Neuron (in vitro differentiated cells): ENCODE data around the gene GTPBP3.
"Not testable (repeated sequence)": the region's sequence is repeated elsewhere in the genome, so short reads cannot be mapped to it uniquely, and the experiment has no call there.

Experiments used
- H2AFZ ChIP-seq: one replicate; pipeline ENCODE4 v1.6.1; 2013; ENCODE audit warnings: low read depth, mild to moderate bottlenecking, inconsistent platforms, low read length, moderate library complexity
- H3K27me3 ChIP-seq: one replicate; pipeline ENCODE4 v1.6.1; 2013; ENCODE audit warnings: low read length; ENCODE audit not compliant: insufficient read depth
- H3K36me3 ChIP-seq: one replicate; pipeline ENCODE4 v1.6.1; 2013; ENCODE audit warnings: low read length; ENCODE audit not compliant: insufficient read depth
- H3K4me1 ChIP-seq: one replicate; pipeline ENCODE4 v1.6.1; 2013; ENCODE audit warnings: low read length; ENCODE audit not compliant: insufficient read depth
- H3K4me3 ChIP-seq: 2 replicates; pipeline ENCODE4 v1.5.1; 2013; ENCODE audit warnings: mild to moderate bottlenecking, low read length, moderate library complexity
- H3K9me3 ChIP-seq: one replicate; pipeline ENCODE4 v1.6.1; 2013; ENCODE audit warnings: low read length

GTPBP3 gene, protein sequence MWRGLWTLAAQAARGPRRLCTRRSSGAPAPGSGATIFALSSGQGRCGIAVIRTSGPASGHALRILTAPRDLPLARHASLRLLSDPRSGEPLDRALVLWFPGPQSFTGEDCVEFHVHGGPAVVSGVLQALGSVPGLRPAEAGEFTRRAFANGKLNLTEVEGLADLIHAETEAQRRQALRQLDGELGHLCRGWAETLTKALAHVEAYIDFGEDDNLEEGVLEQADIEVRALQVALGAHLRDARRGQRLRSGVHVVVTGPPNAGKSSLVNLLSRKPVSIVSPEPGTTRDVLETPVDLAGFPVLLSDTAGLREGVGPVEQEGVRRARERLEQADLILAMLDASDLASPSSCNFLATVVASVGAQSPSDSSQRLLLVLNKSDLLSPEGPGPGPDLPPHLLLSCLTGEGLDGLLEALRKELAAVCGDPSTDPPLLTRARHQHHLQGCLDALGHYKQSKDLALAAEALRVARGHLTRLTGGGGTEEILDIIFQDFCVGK

DNA sequence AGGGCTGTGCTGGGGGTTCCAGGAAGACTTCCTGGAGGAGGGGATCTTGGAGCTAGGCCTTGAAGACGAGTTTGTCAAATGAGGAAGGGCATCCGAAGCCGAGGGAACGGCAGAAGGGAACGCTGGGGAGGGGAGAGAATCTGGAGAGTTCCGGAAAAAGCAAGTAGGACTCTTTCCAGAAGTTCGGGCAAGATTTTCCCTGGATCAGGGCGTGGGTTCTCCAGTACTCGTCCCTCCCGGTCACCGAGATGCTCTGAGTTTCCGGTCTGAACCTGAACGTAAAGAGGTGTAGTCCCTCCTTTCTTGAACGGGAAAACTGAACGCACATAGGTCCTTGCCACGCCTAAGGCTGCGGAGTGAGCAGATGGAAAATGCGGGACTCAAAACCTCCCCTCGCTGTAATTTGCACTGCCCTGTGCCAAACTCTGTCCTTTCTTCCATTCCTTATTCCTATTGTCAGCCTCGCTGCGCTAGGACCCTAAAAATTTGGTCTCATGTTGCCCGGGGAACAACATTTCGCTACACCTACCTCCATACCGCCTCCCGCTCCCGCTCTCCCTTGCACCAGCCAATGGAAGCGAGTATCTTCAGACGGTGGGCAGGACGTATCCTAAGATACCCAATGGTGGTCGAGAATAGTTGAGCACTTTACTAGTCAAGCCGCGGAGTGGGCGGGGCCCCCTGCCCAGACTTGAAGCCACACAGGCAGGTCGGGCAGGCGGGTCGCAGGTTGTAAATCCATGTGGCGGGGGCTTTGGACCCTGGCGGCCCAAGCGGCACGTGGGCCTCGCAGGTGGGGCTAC lies at the start of gene GTPBP3:
TSS of gene GTPBP3 (plus strand) at position 682 of the 803 bp plus-strand sequence. CDS start at position 741, 59 bp downstream.
- Histone ChIP-seq H3K4me3 (peak within 1 kb of the TSS; percentile 80), H3K27me3 (no peaks in the 10 kb centered on the region), H2AFZ (peak within 1 kb of the TSS; percentile 62), H3K9me3 (no peaks in the 10 kb centered on the region), H3K4me1 (peaks cover 17% of the 10 kb centered on the region), H3K36me3 (peaks cover 20% of the 10 kb centered on the region)

DNA sequence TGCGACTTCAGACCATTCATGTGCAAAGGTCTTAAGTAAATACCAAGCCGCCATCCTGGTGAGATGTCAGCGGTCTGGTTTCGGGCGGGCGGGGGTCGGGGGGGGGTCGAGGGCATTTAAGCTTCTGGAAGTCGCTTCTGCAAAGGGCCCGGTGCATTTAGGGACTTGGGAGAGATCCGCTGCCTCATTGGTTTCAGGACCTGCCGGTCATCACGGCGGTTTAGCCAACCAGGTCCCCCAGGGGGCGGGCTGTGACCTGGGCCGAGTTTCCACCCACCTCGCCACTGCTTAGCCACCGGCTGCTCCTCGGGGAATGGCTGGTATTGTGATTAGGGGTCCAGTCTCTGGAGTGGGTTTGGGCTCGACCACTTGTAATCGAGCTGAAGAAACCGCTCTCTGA lies 47.9 kb upstream of the GTPBP3 start:
- H3K9me3 ChIP-seq = peaks cover 7% of the 10 kb centered on the region
- no peaks in the 10 kb centered on the region for H3K4me1 ChIP-seq
- H3K36me3 ChIP-seq = no peaks in the 10 kb centered on the region
- no peak overlapping the region for H3K4me3 ChIP-seq
- no peaks in the 10 kb centered on the region for H3K27me3 ChIP-seq
- no peak overlapping the region for H2AFZ ChIP-seq

DNA sequence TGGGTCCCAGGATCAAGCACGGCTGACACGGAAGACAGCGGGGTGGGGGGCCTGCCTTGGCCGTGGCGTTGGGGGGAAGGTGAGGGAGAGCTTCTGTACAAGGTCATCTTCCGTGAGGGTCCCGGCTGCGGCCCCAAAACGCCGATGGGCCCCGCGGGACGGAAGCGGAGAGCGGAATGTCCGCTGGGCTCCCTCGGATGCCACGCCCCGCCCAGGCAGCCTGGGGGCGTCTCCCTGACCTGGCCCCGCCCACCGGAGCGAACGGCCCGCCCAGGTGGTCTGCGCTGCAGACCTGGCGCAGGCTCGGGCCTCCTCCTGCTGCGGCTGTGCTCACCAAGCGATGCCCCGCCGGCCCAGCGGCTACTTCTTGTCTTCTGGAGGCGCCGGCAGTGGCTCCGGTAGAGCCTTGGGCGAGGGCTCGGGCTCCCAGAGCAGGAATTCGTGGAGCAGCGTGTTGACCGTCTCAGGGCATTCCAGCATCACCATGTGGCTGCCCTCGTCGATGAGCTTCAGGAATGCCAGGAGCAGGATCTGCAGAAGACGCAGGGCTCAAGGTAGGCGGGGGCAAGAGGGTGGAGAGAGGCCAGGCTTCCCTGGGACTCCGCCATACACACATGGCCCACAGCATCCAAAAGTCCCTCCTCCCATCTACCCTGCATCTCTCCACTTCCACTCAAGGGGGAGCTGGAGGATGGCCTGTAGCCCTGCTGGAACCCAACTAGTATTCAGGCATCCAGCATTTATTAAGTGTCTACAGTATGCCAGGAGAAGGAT lies 44.9 kb upstream of the GTPBP3 start:
- H3K4me3 ChIP-seq = peak overlapping the region; percentile 43
- no peaks in the 10 kb centered on the region for H3K27me3 ChIP-seq
- no peak overlapping the region for H2AFZ ChIP-seq
- peaks cover 3% of the 10 kb centered on the region for H3K36me3 ChIP-seq
- H3K9me3 ChIP-seq = peaks cover 5% of the 10 kb centered on the region
- no peaks in the 10 kb centered on the region for H3K4me1 ChIP-seq

DNA sequence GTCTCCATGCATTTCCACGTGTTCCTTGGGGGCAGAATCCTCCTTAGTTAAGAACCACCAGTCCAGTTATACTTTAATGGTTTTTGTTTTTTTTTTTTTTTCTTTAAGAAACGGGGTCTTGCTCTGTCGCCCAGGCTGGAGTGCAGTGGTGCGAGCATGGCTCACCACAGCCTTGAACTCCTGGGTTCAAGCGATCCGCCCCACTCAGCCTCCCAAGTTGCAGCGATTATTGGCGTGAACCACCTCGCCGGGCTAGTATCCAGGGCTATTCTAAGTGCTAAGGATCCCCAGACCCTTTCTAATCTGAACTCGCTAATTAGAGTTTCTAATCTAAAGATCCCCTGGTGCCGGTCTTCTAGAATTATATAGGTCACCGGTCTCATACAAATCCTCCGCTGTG lies 43.7 kb upstream of the GTPBP3 start:
- H3K27me3 ChIP-seq = no peaks in the 10 kb centered on the region
- H3K4me1 ChIP-seq = no peaks in the 10 kb centered on the region
- peaks cover 6% of the 10 kb centered on the region for H3K36me3 ChIP-seq
- peaks cover 10% of the 10 kb centered on the region for H3K9me3 ChIP-seq
- no peak overlapping the region for H3K4me3 ChIP-seq
- H2AFZ ChIP-seq = no peak overlapping the region

DNA sequence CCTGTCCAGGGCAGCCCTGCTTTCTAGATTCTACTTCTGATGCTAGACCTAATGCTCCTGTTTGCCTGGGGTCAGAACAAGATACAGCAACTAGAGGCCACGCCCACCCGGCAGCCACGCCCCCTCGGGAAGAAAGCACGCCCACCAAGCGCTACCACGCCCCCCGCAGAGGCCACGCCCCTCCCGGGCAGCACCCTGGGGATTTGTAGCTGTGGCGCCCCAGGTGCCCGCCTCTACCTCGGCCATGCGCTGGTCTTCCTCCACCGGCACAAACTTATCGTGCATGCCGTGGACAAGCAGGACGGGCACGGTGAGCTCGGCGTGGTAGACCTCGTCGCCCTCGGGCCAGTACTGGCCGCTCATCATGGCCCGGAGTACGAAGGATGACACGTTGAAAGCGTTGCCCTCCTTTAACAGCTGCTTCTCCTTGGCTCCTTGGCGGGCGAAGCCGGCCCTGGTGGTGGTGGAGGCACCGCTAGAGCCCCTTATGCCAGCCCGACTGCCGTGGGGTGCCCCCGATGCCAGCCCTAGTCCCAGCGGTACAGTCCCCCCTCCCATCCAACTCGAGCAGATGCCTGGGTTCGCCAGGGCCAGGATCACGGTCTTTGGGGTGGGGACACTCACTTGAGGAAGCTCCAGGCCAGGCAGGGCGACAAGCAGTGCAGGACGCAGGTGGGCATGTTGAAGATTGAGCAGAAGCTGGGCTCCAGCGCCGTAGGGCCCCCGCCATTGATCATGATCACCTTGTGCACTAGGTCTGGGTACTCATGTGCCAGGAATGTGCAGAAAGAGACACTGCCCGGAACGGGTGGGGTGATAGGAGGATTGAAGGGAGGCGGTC lies 43.1 kb upstream of the GTPBP3 start:
- no peak overlapping the region for H3K4me3 ChIP-seq
- no peak overlapping the region for H2AFZ ChIP-seq
- no peaks in the 10 kb centered on the region for H3K27me3 ChIP-seq
- peaks cover 6% of the 10 kb centered on the region for H3K36me3 ChIP-seq
- H3K4me1 ChIP-seq = no peaks in the 10 kb centered on the region
- H3K9me3 ChIP-seq = peaks cover 11% of the 10 kb centered on the region

DNA sequence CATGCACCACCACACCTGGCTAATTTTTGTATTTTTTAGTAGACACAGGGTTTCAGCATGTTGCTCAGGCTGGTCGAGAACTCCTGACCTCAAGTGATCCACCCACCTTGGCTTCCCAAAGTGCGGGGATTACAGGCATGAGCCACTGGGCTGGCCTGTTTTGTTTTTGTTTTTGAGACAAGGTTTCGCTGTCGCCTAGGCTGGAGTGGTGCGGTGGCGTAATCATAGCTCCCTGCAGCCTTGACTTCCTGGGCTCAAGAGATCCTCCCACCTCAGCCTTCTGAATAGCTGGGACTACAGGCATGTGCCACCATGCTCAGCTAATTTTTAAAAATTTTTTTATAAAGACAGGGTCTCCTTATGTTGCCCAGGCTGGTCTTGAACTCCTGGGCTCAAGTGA lies 41.8 kb upstream of the GTPBP3 start:
- H3K4me1 ChIP-seq, H3K4me3 ChIP-seq, H3K27me3 ChIP-seq, H2AFZ ChIP-seq: not testable (repeated sequence)
- Histone ChIP-seq H3K36me3 (peaks cover 10% of the 10 kb centered on the region), H3K9me3 (peaks cover 13% of the 10 kb centered on the region)

- H3K4me1 ChIP-seq = no peaks in the 10 kb centered on the region
Observed at GRCh38 chr19:17296273-17296672, 41.1 kb upstream of the GTPBP3 start.

DNA sequence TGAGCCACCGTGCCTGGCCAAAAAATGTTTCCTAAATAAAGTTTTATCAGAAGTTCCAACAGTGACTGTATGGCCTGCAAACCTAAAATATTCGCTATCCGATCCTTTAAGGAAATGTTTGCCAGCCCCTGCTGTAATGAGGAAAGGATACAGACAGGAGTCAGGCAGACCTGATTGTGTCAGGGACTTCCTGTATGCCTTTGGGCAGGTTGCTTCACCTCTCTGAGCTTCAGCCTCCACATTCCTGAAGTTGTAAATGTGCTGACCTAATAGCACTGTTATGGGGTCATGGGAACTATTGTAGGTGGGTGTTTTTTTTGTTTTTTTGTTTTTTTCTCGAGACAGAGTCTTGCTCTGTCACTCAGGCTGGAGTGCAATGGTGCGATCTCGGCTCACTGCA lies 40.4 kb upstream of the GTPBP3 start:
- Histone ChIP-seq H3K4me3 (no peak overlapping the region), H3K27me3 (no peaks in the 10 kb centered on the region), H3K9me3 (peaks cover 12% of the 10 kb centered on the region), H3K36me3 (peaks cover 14% of the 10 kb centered on the region), H3K4me1 (no peaks in the 10 kb centered on the region), H2AFZ (no peak overlapping the region)

More at GRCh38 chr19:17296273-17296672, 41.1 kb upstream of the GTPBP3 start:
- Histone ChIP-seq H2AFZ (no peak overlapping the region), H3K4me3 (no peak overlapping the region), H3K9me3 (peaks cover 13% of the 10 kb centered on the region), H3K36me3 (peaks cover 14% of the 10 kb centered on the region), H3K27me3 (no peaks in the 10 kb centered on the region)

- Histone ChIP-seq H2AFZ (no peak overlapping the region), H3K4me3 (no peak overlapping the region), H3K9me3 (peaks cover 8% of the 10 kb centered on the region), H3K36me3 (peaks cover 14% of the 10 kb centered on the region), H3K27me3 (no peaks in the 10 kb centered on the region), H3K4me1 (peaks cover 9% of the 10 kb centered on the region)
Observed at GRCh38 chr19:17300992-17301619, 36.2 kb upstream of the GTPBP3 start.

DNA sequence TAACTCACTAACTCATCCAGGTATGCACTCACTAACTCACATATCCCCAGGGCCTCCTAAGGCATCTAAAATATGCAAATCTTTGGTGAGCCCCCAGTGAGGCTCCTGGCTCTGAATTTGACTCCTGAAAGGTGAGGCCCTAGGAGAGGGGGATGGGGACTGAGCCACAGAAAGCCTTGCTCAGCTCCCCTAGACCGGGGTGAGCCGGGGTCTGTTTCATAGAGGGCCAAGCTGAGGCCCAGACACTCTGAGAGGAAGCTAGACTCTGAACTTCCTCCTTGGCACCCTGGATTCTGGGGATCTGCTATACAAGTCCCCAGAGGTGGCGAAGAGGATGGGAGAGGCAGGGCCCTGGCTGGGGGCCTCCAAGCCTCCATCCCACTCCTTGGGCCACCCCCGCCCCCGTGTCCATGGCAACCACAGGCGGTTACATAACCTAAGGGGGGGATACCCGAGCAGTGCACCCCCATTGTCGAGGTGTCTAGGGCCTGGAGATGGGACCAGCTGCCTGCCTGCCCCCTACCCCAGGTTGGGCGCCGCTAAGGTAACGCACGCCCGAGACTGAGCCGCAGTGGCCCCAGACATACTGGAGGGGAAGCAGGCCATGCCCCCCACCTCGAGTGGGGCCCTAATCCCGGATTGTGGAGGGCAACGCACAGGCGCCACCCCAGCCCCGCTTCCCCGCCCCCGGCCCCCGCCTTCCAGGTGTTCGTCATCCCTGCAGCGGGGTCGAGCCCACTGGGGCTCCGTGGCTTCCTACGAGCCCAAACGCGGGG lies 34.8 kb upstream of the GTPBP3 start:
- Histone ChIP-seq H3K4me3 (peak overlapping the region; percentile 60), H3K4me1 (peaks cover 16% of the 10 kb centered on the region), H3K9me3 (peaks cover 8% of the 10 kb centered on the region), H3K36me3 (peaks cover 11% of the 10 kb centered on the region), H2AFZ (peak overlapping the region; percentile 68), H3K27me3 (no peaks in the 10 kb centered on the region)

DNA sequence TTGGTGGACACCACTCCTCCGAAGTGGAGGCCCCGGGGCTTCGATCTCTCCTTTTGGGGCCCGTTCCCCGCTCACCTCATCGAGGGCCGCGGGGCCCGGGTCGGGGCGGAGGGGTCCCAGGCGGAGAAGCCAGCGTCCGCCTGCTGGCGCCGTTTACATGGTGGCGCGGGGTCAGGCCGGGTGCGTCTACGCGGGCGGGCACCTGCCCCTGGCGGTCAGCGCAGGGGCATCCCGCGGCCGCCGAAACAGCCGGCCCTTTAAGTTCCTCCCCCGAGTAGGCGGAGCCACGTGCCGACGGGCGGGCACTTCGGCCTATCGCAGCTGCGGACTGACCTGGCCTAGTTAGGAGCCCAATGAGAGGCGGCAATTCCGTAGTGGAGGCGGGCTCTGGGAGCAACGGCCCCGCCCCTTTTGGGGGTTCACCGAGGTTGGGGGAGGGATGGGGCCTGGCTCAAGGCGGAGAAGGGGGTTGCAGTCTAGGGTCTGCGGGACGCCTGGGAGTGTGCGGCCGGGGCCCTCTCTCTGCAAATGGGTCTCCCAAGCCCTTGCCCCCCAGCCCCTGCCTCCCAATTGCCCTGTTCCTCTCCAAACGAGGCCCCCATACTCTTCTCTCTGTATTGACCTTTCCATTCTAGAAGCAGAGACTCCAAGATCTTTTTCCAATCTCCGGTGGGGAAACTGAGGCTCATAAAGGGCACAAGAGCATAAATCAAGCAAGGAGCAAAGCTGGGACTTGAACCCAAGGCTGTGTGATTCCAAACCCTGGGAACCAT lies 34.0 kb upstream of the GTPBP3 start, which contains the start of gene ABHD8:
TSS of gene ABHD8 (minus strand) at position 259 of the 773 bp plus-strand sequence. CDS start 1,809 bp downstream, outside the sequence.
- Histone ChIP-seq H3K27me3 (no peaks in the 10 kb centered on the region), H3K4me1 (peaks cover 16% of the 10 kb centered on the region), H3K9me3 (peaks cover 5% of the 10 kb centered on the region), H3K4me3 (peak within 1 kb of the TSS; percentile 60), H3K36me3 (peaks cover 9% of the 10 kb centered on the region), H2AFZ (peak within 1 kb of the TSS; percentile 68)
